Stimulated activated CD4-positive, alpha-beta T cell treated with anti-CD3 and anti-CD28 coated beads, TNF-alpha, amount 100 ng/mL, for 1 hour (primary cell): ENCODE data around the gene LDLRAD2.

Experiments
- DNase-seq, 3 donors: peaks; one replicate each; pipeline ENCODE4 v3.0.0-alpha.2; 2020; ENCODE audit warnings: low read depth in 3 of 3, low spot score in 1 of 3

Gene LDLRAD2

DNA sequence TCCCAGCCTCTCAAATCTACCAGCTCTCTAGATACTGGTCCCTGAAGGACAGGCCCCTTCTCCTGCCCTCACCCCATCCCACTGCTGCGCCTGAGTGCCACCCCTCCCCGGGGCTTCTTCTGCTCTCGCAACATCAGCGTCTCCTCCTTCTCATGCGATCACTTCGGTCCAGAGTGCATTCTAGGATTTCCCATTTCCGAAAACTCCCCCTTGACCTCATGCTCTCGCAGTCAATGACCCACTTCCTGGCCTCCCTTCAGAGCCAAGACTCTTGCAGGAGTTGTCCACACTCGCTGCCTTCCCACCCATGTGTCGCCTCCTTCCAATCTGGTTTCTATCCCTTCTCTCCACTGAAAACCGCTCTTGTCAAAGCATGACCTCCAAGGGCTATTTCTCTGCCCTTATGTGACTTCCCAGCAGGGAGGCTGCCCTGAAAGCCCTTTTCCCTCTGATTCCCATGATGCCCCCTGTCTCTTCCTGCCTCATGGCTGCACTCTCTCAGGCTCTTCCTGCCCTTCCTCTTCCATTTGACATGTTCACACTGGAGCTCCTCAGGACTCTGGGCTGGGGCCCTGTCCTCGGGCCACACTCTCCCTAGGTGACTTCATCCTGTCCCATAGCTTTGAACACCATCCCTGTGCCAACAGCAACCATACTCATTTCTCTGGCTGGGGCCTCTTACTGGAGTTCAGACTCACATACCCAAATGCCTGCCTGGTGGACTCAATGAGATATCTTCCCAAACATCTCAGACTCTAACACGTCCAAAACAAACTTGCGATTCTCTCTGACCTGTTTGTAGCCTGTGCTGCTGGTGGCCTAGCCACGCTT is 46.0 kb downstream of the LDLRAD2 start:
- DNase-seq, result no peak

DNA sequence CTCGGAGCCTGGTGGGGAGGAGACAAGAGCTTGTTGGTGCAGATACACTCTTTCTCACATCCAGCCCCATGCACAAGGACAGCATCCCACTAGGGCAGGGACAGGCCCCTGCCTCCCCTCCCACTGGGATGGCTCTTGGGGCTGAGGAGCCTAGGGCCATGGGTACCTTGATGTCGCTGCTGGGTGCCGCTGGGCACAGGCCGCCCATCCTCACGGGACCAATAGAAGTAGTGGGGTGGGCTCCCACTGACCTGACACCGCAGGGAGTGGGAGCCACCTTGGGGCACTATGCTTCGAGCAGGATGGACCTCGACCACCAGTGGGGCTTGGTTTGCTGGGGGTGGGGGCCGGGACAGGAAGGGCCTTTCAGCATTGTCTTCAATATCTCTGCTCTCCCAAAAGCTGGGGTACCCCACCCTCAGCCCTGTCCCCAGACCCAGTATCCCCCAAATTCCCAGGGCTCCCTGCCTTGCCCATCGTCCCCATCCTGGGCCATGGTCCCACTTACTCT is 47.7 kb downstream of the LDLRAD2 start:
- DNase-seq, result no peak

DNA sequence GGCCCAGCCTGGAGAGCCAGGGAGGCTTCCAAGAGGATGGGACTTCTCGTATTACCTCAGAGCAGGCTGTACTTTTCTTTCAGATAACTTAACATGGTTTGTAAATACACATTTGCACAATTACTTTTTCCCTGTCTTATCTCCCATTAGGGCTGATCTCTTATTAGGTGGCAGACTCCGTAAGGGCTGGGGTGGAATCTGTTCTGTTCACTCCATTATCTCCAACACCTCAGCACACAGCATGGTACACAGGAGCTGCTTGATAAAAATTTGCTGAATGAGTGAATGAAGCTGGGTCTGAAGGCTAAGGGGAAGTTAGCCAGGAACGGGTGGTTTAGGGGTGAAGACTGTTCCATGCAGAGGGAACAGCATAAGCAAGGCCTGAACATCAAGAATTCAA is 48.9 kb downstream of the LDLRAD2 start:
- no peak for DNase-seq

DNA sequence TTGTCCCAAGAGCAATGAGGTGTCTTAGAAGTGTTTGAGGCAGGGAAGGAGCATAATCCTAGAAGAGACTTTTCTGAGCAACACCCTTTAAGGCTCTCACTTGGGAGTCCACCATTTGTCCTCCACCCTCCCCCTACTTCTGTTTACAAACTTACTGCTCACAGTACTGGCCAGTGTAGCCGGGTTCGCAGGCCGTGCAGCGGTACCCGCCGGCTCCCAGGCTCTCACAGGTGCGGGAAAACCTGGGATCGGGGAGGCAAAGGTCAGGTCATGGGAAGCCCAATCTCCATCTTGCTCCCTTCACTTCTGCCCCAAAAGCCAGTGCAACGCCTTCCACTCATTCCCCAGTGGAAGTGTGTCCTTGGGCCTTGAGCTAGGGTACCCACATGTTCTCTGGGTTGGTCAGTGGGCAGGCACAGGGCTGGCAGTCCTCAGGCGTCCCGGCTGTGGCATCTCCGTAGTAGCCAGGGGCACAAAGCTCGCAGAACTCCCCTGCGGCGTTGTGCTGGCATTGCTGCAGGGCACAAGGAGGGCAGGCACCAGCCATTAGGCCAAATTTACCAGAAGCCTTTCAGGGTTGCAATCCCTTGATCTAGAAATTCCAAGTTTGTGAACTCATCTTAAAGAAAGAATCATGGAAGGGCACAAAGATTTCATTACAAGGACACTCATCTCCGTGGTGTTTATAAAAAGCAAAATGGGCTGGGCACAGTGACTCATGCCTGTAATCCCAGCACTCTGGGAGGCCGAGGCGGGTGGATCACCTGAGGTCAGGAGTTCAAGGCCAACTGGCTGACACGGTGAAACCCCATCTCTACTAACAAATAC is 49.8 kb downstream of the LDLRAD2 start:
- no peak for DNase-seq

DNA sequence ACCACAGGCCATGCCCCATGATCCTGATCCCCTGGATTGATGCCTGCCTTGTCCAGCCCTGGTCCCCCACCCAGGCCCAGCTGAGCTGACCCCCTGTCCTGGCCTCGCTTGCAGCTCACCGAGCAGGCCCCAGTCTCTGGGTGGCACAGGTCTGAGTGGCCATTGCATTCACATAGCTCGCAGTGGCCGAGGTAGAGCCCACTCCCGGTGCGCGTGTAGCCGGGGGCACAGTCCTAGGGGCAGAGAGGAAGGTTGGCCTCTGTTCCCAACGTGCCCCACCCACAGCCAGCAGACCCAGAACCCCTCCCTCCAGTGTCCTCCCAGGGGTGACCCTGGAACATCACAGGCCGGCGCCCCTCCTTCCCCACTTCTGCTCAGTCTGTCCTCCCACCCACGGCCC is 51.9 kb downstream of the LDLRAD2 start:
- no peak for DNase-seq

DNA sequence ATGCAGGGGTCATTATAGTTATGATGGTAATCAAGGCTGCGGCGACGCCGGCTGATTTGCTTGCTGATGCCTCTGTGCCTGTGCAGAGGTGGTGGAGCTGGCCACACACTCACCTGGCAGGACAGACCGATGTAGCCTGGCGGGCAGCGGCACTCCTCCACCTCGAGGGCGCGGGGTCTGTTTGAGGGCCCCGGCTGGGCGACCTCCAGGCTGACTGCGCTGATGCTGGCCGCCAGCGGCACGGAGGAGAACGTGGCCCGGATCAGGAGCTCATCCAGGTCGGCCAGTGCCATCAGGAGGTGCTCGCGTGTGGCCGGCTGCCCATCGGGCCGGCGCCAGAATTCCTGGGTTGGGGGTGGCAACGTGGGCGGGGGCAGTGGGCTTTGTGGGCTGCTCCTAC is 52.7 kb downstream of the LDLRAD2 start:
- no peak for DNase-seq

DNA sequence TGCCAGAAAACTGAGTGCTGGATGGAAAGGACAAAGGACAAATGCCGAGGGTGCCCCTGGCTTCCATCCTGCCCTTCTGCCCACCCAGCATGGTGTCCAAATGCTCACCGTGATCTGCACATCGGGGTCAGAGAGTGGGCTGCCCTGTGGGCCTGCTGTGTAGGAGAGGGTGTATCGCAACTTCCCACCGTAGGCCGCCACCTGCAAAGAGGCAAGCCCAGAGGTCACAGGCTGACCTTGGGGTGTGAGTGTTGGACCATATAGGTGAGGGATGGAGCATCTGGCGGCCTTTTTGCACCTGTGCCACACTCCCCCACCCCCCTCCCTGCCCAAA is 53.5 kb downstream of the LDLRAD2 start:
- no peak for DNase-seq

DNA sequence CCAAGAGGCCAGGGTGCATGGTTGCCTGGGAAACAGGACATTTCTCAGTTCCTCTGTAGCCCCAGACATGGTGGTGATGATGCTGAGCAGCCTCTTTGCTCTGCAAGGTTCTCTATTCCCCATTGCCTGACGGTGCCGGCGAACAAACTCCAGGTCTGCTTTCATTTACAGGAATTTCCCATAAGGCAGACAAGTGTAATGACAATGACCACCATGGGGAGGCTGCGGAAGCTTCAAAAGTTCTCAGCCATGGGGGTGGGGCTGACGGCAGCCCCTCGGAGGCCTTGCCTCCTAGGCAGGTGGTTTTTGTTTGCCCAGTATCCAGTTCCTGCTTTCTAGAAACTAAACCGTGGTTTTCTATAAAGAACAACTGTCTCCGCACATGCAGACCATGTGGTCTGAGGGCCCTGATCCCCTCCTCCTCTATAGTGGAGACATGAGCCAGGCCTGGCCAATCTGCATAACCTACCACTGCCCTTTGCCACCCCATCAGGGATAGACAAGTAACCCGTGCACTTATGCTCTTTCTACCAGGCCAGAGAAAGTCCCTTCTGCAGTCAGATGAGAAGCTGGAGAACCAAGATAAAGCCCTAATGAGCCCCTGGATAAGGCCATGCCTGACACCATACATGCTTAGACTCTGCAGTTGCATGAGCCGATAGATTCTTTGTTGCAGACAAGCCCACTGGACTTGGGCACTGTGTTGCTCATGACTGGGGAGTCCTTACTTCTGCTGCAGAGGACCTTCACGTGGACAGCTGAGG is 54.1 kb downstream of the LDLRAD2 start:
- no peak for DNase-seq

DNA sequence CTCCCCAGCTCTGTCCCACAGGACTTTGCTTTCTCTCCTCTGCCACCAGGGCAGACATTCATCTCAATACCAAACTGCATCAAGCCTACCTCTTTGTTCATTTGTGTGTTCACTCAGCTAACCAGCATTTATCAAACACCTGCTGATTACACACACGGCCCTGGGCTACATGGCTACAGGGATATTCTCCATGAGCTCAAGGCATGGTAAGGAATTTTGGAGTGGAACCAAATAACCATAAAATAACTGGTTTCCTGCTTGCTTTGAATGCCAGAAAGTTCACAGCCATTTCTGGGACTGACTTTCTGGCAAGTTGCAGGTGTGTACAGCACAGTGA is 54.6 kb downstream of the LDLRAD2 start:
- DNase-seq, result no peak

DNA sequence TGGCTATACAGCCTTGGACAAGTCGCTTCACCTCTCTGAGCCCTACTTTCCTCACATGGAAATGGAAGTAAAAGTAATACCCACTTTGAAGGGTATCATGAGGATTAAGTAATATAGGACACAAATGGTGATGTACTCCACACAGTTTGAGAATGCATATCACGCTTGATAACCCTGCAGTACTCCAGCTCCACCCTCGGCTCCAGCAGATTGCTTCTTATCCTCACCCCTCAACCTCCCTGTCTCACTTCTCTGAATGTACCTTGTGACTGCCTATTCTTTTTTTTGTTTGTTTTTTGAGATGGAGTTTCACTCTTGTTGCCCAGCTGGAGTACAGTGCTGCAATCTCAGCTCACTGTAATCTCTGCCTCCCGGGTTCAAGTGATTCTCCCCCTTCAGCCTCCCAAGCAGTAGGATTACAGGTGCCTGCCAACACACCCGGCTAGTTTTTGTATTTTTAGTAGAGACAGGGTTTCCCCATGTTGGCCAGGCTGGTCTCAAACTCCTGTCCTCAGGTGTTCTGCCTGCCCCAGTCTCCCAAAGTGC is 55.5 kb downstream of the LDLRAD2 start:
- no peak for DNase-seq

DNA sequence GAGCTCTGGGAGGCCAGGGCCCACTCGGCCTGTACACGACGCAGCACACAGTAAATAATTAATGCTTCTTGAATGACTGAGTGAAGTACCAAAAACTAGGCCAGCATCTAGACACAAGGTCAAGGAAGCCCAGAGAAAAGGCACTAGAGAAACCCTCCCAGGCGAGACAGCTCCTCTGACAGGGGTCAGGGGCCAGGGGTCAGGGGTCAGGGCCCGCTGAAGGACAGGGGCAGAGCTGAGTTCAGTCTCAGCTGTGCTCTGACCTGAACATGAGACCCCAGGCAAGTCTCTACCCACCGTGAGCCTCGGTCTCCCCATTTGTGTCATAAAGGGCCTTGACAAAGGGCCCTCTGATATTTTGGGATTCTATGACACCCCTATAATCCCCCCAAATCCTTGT is 56.4 kb downstream of the LDLRAD2 start:
- no peak for DNase-seq

DNA sequence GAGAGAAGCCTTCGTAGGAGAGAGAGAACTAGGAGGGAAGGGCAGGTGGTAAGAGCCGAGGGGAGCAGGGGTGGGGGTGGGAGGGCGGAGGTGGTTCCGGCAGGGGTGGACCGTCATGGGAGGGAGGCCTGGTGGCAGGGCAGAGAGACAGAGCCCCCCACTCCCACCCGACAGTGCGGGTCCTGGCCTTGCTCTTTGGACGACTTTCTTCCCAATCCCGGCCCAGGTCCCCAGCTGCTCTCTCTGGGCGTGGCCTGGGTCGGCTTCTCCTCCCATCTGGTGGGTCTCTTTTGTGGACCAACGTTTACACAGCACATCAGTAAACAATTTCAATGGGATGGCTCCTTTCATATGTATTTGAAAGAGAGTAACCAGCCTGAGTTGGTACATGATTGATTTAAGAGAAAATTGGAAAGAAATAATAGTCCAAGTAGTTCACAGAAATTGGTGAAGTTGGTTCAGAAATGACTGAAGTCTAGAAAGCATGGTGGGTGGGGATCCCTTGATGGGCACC is 56.9 kb downstream of the LDLRAD2 start:
- DNase-seq, result no peak

DNA sequence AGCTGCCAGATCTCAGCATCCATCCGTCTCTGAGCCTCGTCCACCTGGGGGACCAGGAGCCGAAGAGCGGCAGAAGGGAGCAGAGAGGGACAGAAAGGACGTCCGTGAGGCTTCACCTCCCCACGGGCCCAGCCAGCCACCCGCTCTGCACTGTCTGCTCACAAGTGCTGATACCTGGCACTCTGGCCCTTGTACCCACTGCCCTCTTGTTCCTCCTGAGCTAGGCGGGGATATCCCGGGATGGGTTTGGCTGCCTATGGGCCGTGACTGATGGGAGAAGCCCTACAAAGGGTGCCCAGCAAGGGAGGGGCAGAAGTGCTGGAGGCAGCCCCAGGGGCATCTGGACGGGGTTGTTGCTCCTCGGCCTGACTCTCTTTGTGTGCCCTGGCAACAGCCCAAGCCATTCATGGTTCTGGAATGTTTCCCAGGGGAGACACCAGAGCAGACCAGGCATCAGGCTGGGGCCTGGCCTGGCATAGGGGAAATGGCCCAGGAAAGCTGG is 57.6 kb downstream of the LDLRAD2 start:
- DNase-seq, result no peak

DNA sequence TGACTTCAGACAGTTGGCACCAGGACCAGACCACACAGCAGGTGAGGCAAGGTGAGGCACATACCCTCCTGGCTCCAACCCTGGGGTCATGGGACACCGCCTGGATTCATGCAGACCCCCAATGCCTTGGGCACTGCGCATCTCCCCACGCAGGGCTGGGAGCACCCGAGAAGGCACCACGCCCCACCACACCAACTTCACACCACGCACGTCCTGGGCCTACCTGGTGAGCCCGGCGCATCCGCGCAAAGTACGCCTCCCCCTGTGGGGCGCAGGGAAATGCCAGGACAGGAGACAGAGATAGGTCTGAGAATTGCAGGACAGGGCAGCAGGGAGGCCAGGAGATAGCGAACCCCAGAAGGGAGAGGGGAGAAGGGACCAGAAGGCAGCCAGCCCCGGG is 58.5 kb downstream of the LDLRAD2 start:
- DNase-seq, result no peak

DNA sequence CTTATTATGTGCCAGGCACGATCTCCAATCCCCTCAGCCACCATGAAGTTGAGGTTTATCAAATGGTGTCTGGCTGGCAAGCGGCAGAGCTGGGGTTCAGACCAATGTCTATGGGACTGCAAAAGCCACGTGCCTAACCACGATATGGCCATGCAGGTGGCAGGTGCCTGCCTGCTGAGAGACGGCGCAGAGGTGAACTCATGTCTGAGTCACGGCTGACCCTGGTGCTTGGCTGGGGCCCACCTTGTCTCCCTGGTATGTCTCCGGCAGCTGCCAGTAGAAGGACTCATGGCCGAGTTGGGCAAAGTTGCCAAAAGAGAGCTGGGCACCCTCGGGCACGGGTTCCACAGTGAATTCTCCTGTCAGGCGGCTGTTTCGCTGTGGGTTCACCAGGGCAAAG is 59.9 kb downstream of the LDLRAD2 start:
- no peak for DNase-seq

DNA sequence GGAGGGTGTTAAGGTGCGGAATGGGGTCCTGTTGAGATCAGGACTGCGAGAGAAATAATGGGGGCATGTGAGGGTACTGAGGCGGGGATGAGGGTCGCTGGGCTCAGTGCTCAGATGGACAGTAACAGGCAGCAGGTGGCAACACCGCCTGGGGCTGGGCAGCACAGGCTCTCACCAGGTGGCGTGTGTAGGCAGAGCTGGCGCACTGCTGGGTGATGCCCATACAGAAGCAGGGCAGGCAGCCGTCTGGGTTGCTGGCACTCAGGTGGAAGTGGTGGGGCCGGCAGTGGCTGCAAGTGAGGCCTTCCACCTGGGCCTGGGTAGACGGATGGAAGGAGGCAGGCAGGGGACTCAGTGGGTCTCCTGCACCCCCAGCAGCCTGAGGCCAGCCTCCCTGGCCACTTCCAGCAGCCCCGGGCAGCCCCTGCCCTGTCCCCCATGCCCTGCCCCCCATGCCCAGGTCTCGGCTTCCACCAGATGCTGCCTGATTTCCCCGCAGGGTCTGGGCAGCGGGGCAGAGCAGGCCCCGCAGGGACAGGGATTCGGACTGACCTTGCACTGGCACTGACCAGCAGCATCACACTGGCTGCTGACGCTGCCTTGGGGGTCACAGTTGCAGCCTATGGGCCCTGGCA is 60.5 kb downstream of the LDLRAD2 start:
- DNase-seq, result no peak

DNA sequence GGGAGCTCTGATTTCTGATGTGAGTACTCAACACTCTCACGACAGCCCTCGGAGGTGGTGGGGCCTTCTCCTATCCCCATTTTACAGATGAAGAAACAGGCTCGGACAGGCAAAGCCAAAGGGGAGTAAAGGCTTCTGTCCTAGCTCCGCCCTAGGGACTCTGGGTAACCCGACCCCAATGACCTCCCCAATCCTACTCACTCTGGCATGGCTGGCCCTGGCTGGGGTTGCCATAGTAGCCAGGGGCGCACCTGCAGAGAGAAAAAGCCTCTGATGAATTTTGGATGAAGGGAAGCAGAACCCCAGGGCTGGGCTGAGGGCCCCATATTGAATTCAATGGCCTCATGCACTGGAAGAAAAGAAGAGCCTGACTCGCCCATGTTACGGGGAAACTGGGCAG is 61.1 kb downstream of the LDLRAD2 start:
- DNase-seq, result no peak

DNA sequence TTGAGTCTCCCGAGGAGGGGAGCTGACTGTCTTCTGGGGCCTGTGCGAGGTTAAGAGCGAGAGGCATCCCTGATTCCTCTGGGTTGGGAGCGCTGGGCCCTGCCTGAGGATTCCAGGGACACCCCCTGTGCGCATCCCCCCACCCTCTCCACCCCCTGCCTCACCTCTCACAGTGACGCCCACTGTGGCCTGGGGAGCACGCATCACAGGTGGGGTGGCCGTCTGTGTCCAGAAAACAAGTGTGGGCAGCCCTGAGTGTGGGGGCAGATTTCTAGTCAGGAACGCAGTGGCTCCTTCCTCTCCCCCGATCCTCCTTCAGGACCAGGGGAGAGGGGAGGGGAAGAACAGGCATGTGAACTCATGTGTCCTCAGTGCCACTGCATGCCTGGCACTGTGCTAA is 61.7 kb downstream of the LDLRAD2 start:
- DNase-seq, result no peak

DNA sequence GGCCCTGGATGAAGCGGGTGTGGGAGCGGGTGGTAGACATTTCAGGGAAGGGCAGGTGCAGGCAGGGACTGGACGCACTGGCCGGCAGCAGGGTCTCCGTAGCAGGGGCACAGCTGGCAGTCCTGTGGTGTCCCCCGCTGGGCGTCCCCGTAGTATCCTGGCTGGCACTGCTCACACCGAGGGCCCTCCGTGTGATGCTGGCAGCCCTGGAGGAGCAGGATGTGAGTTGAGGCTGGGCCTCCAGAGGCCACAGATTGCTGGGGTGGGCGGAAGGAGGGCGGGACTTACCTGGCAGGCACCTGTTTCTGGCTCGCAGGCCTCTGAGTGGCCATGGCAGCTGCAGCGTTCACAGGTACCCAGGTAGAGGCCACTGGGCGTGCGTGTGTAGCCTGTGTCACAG is 62.3 kb downstream of the LDLRAD2 start:
- no peak for DNase-seq
